ENCODE data around the gene SEMA4B.

The SEMA4B gene

GRCh38 chr15:90203922-90204321 is 2.8 kb downstream of the SEMA4B start:
- DNase-seq (ENCODE audit: low read depth in 2 of 2), result no peak

- no peak for DNase-seq (ENCODE audit: low read depth in 2 of 2)
Observed at GRCh38 chr15:90205050-90205848, 4.1 kb downstream of the SEMA4B start.

DNA sequence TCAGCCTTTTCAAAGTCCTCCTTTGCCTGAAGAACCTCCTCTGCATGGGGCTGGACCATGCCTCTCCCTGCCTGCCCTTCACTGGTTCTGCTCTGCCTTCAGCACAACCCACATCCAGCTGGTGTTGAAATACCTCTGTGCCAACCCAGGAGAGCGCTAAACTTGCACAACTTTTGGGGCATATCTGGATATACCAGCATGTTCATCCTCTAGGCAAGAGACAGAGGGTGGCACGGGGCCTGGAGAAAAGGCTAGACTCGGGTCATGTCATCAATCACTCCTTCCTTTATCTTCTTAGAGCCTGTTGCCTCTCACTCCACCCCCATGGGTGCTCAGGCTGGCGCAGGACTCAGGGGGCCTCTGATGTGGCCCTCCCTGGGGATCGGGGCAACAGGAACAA is 4.8 kb downstream of the SEMA4B start:
- no peak for DNase-seq (ENCODE audit: low read depth in 2 of 2)

- no peak for DNase-seq (ENCODE audit: low read depth in 2 of 2)
Observed at GRCh38 chr15:90207252-90207651, 6.1 kb downstream of the SEMA4B start.

DNA sequence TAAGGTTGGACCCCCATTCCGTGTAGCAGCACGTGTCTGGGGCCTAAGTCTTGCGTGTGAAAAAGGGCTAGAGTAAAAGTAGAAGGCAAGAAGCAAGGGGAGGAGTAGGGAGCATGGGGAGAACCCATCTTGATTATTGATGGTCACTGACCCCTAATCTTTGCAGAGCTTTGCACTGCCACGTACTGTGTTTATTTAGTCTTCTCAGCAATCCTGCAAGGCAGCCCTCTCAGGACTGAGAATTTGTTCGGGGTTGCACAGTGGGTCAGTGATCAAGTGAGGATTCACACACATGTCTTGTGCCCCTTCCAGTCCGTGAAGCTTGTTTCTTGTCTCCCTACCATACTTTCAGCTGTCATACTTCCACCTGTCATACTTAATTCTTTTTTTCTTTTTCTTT is 7.2 kb downstream of the SEMA4B start:
- DNase-seq (ENCODE audit: low read depth in 2 of 2), result no peak

GRCh38 chr15:90209591-90209990 is 8.5 kb downstream of the SEMA4B start:
- DNase-seq (ENCODE audit: low read depth in 2 of 2), result no peak

GRCh38 chr15:90210593-90210992 is 9.5 kb downstream of the SEMA4B start:
- no peak for DNase-seq (ENCODE audit: low read depth in 2 of 2)

DNA sequence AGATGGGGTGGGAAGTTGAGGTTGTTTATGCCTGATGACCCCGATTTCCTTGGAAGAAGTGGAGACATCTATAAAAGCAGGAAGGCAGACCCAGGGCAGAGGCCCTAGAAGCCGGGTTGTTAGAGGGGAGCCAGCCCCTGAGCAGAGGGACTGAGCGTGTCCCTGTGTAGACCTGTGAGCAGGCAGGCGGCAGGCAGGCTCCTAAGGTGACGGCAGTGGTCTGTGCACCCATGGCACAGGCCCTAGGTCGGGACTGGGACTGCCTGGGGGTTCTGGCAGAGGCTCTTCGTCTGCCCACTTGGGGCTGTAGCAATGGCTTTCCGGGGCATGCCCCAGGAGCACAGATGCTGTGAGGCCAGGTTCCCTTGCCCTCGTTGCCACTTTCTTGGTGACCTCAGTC is 9.9 kb downstream of the SEMA4B start:
- no peak for DNase-seq (ENCODE audit: low read depth in 2 of 2)

DNA sequence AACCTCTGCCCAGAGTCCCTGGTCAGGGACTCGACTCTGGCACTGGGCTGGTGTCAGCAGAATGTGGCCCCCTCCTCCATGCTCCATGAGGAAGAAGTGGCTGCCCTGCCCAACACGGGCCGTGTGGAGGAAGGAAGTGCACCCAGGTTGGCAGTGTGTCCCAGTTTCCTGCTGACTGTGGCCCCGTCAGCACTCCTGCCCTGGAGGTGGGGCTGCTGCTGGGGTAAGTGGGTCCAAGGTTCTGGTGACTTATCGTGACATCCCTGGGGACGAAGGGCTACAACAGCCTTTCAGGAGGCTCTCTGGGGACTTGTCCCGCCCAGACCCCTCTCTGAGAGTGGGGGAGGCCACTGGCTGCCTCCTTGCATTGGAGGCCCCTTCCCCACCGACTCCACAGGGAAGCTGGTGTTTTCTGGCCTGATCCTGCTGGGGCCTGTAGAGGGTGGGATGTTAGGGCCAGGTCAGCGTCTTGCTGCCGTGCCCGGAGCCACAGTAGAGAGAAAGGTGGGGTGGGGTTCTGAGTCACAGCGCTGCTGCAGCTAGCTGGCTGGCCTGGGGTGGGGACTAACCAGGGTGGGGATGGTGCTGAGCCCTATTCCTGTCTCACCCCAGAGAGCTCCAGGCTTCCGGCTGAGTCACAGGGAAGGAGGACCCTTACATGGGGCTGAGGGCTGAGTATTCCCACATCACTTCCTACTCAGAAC is 10.5 kb downstream of the SEMA4B start:
- DNase-seq (ENCODE audit: low read depth in 2 of 2), result no peak

DNA sequence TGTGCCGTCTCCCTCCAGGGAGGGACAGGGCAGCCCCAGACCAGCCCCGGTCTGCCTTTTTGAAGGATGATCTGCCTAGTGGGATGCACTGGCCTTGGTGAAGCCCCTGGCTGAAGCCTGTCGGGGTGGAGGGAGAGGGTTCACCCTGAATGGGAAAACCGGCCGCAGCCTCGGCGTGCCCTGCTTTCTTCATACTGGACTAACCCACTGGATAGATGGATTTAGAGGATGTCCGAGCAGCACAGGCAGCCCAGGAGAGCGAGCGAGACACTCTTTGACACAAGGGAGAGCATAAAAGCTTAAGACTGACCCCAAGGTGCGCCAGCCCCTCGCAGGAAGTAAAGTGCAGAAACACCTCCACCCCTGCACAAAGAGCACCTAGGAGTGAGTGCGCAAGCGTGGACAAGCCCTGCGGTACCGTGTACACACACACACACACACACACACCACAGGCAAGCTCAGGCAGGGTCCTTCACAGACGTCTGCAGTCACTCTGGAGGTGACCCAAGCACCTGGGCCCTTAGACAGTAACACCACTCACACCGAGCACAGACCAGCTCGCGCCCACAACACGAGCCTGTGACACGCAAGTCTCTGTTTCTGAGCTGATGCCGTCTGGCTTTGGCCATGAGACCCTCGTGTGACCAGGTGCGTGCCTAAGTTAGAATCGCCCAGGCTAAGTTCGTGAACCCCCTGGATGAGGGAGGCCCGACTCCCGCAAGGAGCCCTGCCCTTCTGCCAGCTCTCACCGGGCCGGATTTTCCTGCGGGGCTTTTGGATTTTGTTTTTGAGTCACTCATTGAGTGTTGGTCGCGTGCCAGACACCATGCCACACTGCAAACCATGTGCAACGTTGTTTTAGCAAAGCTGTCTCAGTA is 11.3 kb downstream of the SEMA4B start:
- no peak for DNase-seq (ENCODE audit: low read depth in 2 of 2)

DNA sequence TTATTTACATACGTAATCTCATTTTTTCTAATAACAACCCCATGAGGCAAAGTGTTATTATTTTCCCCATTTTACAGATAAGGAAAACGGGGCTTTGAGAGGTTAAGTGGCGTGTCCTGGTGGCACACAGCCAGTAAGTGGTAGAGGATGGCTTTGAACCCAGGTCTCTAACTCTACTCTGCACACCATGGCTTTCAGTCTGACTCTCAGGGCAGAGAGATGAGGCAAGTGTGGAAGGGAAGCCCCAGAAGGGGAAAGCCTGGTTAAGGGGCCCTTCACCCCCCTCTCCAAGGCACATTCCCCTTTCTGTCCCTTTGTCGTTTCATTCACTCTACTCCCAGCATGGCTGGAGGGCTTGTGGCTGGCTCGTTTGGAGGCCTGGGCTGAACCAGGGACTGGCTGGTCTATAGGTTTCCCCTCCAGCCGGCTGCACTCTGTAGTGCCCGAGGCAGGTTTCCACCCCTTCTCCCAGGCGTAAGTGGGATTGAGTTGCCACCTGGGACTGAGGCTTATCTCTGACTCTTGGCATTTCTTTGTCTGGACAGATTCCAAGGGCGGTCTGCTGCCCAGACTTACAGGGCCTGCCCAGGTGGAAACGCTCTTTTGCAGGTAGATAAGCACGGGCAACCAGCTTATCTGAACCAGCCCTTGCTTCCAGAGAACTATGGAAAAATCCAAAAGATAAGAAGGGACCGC is 12.1 kb downstream of the SEMA4B start:
- DNase-seq (ENCODE audit: low read depth in 2 of 2), result no peak

GRCh38 chr15:90213818-90214204 is 12.7 kb downstream of the SEMA4B start:
- no peak for DNase-seq (ENCODE audit: low read depth in 2 of 2)

DNA sequence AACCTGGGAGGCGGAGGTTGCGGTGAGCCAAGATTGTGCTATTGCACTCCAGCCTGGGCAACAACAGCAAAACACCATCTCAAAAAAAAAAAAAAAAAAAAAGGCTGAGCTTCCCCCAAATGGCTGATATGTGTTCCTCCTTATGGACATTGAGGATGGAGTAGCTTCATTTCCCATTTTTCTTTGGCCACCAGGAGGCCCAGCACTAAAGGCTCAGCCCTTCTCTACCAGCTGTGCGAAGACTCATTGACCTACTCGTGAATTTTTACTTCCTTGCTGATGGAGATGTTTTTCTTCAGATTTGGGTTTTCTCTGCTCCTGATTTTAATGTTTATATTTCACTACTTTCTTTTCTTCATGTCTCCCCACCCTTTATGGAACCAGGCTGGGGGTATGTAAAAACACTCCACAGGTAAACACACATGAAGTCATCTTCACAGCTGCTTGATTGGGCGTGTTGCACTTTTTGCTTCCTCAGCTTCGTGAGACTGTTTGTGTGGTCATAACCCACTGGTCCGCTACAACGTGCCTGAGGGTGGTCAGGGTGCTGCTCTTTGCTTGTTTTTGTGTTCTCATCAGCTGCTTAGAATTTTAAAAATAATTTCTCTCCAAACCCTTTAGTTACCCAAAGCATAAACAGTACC is 13.5 kb downstream of the SEMA4B start:
- DNase-seq (ENCODE audit: low read depth in 2 of 2), result no peak

DNA sequence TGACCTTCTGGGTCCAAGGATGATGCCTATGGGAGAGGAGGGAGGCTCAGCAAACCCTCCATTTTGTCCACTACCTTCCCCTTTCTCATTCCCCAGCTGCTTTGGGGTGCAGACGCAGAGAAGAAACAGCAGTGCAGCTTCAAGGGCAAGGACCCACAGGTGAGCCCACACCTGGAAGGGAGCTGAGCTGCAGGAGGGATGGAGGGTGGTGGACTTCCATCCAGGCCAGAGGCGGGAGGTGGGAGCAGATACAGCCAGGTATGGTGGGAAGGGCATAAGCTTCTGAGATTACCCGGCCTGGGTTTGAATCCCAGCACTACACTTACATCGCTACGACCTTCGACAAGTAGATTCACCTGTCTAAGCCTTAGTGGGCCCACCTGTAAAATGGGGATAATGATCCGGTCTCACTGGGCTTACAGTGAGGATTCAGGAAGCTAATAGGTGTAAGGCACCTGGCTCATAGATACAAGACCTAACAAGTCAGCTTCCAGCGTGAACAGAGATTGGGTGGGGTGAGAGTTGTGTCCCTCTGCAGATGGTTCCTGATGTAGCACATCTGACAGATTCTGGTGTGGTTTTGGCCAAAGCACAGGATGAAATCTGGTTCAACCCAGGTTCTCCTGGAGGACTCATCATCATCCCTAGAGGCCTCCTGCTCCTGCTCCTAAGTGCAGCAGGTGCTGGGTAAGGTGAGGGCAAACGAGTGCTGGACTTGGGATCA is 16.7 kb downstream of the SEMA4B start:
- no peak for DNase-seq (ENCODE audit: low read depth in 2 of 2)

GRCh38 chr15:90219421-90220141 is 18.5 kb downstream of the SEMA4B start:
- DNase-seq (ENCODE audit: low read depth in 2 of 2), result no peak

DNA sequence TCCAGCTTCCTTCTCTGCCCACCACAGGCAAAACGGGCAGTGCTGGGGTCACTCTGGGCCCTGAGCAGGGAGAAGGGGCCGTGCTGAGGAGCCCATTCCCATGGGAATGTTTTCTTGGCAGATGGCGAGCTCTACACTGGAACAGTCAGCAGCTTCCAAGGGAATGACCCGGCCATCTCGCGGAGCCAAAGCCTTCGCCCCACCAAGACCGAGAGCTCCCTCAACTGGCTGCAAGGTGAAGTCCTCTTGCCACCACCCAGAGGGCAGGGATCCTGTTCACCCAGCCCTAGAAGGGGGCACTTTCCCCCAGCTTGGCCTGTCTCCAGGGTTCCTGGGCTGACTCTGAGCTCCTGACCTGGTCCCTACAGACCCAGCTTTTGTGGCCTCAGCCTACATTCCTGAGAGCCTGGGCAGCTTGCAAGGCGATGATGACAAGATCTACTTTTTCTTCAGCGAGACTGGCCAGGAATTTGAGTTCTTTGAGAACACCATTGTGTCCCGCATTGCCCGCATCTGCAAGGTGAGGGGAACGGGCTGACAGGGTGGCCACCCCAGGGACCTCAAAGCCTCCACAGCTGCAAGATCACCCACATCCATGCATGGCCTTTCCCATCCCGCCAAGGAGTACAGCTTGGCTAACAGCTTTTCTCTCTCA is 20.2 kb downstream of the SEMA4B start:
- no peak for DNase-seq (ENCODE audit: low read depth in 2 of 2)

DNA sequence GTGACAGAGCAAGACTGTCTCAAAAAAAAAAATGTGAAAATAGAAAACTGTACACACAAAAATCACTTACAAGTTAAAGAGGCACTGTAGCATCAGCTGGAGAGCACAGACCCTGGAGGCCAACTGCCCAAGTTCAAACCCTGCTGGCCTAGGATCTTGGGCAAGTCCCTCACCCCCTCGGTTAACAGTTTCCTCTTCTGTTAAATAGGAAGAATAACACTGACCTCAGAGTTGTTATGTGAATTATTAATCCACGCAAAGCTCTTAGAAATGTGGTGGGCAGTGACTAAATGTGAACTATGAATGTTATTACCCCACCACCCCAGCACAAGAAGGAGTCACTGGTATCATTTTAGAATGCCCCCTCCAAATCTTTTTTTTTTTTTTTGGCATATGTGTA is 21.4 kb downstream of the SEMA4B start:
- DNase-seq (ENCODE audit: low read depth in 2 of 2), result no peak

DNA sequence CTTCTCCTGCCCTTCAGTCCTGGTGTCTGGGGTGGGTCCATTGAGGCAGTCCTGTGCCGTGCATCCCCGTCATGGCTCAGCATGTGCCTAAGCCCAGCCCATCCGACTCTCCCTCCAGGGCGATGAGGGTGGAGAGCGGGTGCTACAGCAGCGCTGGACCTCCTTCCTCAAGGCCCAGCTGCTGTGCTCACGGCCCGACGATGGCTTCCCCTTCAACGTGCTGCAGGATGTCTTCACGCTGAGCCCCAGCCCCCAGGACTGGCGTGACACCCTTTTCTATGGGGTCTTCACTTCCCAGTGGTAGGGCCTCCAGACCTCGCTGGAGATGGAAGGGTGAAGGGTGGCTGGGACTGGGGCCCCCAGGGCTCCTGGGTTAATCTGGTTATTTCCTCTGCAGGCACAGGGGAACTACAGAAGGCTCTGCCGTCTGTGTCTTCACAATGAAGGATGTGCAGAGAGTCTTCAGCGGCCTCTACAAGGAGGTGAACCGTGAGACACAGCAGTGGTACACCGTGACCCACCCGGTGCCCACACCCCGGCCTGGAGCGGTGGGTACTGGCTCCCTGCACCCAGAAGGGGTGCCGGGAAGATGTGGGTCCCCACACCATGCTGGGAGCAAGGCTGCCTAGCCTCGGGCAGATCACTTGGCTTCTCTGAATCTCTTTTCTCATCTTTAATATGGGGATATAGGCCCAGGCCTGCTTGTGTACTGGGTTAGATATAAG is 22.5 kb downstream of the SEMA4B start:
- DNase-seq (ENCODE audit: low read depth in 2 of 2), result no peak

DNA sequence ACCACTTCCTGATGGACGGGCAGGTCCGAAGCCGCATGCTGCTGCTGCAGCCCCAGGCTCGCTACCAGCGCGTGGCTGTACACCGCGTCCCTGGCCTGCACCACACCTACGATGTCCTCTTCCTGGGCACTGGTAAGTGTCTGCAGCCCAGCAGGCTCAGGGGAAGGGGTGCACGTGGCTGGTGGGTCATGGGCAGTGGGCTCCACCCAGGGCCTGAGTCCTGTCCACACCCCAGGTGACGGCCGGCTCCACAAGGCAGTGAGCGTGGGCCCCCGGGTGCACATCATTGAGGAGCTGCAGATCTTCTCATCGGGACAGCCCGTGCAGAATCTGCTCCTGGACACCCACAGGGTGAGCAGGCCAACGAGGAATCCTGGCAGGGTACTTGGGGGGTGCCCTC is 23.9 kb downstream of the SEMA4B start:
- no peak for DNase-seq (ENCODE audit: low read depth in 2 of 2)

Measured in stimulated activated CD8-positive, alpha-beta memory T cell treated with anti-CD3 and anti-CD28 coated beads, Interleukin-15, amount 100 ng/mL, for 4 hours (primary cell).